CD4-positive, alpha-beta T cell treated with Interferon gamma for 1 hour (primary cell): Measurements from ENCODE around the gene PLCD3.
"Not testable (repeated sequence)": the region's sequence is repeated elsewhere in the genome, so short reads cannot be mapped to it uniquely, and the experiment has no call there.

ENCODE experiments used
- DNase-seq: peaks from one replicate; pipeline ENCODE4 v3.0.0-alpha.2; 2020

Gene PLCD3

GRCh38 chr17:45132572-45133463, 503 bp upstream of the PLCD3 start:
- peak; percentile 71 for DNase-seq

GRCh38 chr17:45131616-45132319, 547 bp downstream of the PLCD3 start:
- no peak for DNase-seq

- DNase-seq, result no peak
These were observed 1.4 kb downstream of the PLCD3 start for GRCh38 chr17:45130681-45131615.

- DNase-seq, result no peak
These were observed 2.2 kb downstream of the PLCD3 start for GRCh38 chr17:45129940-45130680.

GRCh38 chr17:45129426-45129939, 2.8 kb downstream of the PLCD3 start:
- DNase-seq, result no peak

- DNase-seq, result no peak
These were observed 3.3 kb downstream of the PLCD3 start for GRCh38 chr17:45128989-45129388.

- no peak for DNase-seq
These were observed 4.0 kb downstream of the PLCD3 start for GRCh38 chr17:45128331-45128730.

- DNase-seq, result no peak
These were observed 4.6 kb downstream of the PLCD3 start for GRCh38 chr17:45127548-45128300.

GRCh38 chr17:45127207-45127547, 5.1 kb downstream of the PLCD3 start:
- no peak for DNase-seq

GRCh38 chr17:45125509-45125908, 6.8 kb downstream of the PLCD3 start:
- no peak for DNase-seq

- not testable (repeated sequence) for DNase-seq
These were observed 7.6 kb downstream of the PLCD3 start for GRCh38 chr17:45124797-45125122.

GRCh38 chr17:45123930-45124796, 8.2 kb downstream of the PLCD3 start:
- peak; percentile 64 for DNase-seq

GRCh38 chr17:45123076-45123770, 9.1 kb downstream of the PLCD3 start:
- no peak for DNase-seq

GRCh38 chr17:45121055-45121454, 11.3 kb downstream of the PLCD3 start:
- no peak for DNase-seq

GRCh38 chr17:45120558-45120957, 11.8 kb downstream of the PLCD3 start:
- DNase-seq, result no peak

GRCh38 chr17:45119964-45120363, 12.4 kb downstream of the PLCD3 start:
- no peak for DNase-seq

- DNase-seq, result no peak
These were observed 13.6 kb downstream of the PLCD3 start for GRCh38 chr17:45118691-45119090.

GRCh38 chr17:45117848-45118646, 14.3 kb downstream of the PLCD3 start:
- DNase-seq, result no peak

- DNase-seq, result no peak
These were observed 15.0 kb downstream of the PLCD3 start for GRCh38 chr17:45117334-45117733.
